ENCODE measurements around the gene AIMP2.

GRCh38 chr7:6057316-6058129, 48.5 kb downstream of the AIMP2 start:
- no peak for TF ChIP-seq CTCF (IDR thresholded peaks at IDR 0.05; ENCODE audit: extremely low read depth in 1 of 2, insufficient read depth in 1 of 2, low read depth in 1 of 2, low read length in 2 of 2)
- TF ChIP-seq MYC (IDR thresholded peaks at IDR 0.05; ENCODE audit: low read depth, low read length): no peak
- TF ChIP-seq JUN (IDR thresholded peaks at IDR 0.05; ENCODE audit: borderline replicate concordance, insufficient read depth, insufficient read length, low read depth): no peak
- TF ChIP-seq GATA2 (IDR thresholded peaks at IDR 0.05; ENCODE audit: insufficient read depth, insufficient read length, low read depth, low read length): no peak

Data from endothelial cell of umbilical vein (primary cell).